Left lung (tissue), 10 donors: Measurements from ENCODE around the gene SFXN5. TPM values are rescaled to one million over a fixed set of nuclear protein-coding genes. Genes with fewer than 3 reads are reported as not detected.

Experiments used
- ATAC-seq: fragments of 200-7000 bp; cut with Tn5 transposase; one replicate; pipeline ENCODE4 v1.9.1; 2020; ENCODE audit warnings: moderate library complexity
- DNase-seq, 4 donors: peaks; one replicate each; pipeline ENCODE4 v3.0.0-alpha.2; 2013 to 2020
- H3K27ac ChIP-seq, 2 donors: fragments of 200-600 bp; sonication (generic) in 1 of 2; one replicate each; pipeline versions ENCODE4 v1.5.0 to v1.8.0; 2020 to 2021
- H3K27me3 ChIP-seq, 2 donors: fragments of 200-600 bp; sonication (generic) in 1 of 2; one replicate each; pipeline versions ENCODE4 v1.5.0 to v1.8.0; 2020 to 2021
- H3K36me3 ChIP-seq, 2 donors: fragments of 200-600 bp; sonication (generic) in 1 of 2; one replicate each; pipeline versions ENCODE4 v1.5.0 to v1.8.0; 2020 to 2021
- H3K4me1 ChIP-seq, 2 donors: fragments of 200-600 bp; one replicate each; pipeline ENCODE4 v1.8.0; 2021
- H3K4me3 ChIP-seq, 2 donors: fragments of 200-600 bp; sonication (generic) in 1 of 2; one replicate each; pipeline versions ENCODE4 v1.5.0 to v1.8.0; 2020 to 2021; ENCODE audit warnings: mild to moderate bottlenecking in 1 of 2
- H3K9me3 ChIP-seq, 2 donors: fragments of 200-600 bp; sonication (generic) in 1 of 2; one replicate each; pipeline versions ENCODE4 v1.5.0 to v1.8.0; 2020 to 2021
- CTCF ChIP-seq, 2 donors: fragments of 200-600 bp; sonication (generic) in 1 of 2; IDR thresholded peaks; one replicate each; pipeline versions ENCODE4 v1.5.0 to v1.8.0; 2021; ENCODE audit warnings: antibody characterized with exemption in 2 of 2
- intact Hi-C, 2 donors: fragments of 100-400 bp; cut with DNase I; formaldehyde crosslinking; loops; one replicate each; pipeline versions ENCODE4 v1.11.2 to v1.14.2; 2022
- polyA plus RNA-seq, 6 donors: library from polyadenylated mRNA; unstranded; fragments of 120-200 nt; gene quantifications; one replicate each; pipeline ENCODE4 v1.2.1, GENCODE V29; 2013; ENCODE audit not compliant: insufficient read length in 6 of 6
- total RNA-seq, 2 donors: library from RNA; stranded (reverse); fragmentation: NEBNext Ultra II Directional; extraction: Animal tissue kit (Norgen Biotek cat#: 25700); gene quantifications; one replicate each; pipeline ENCODE4 v1.2.1, GENCODE V29; 2021
- donor health status: DM: no; HTN: yes; CAD: no.
- donor health status: DM: no; HTN: no; CAD: no.

SFXN5 gene
- total and polyA plus RNA-seq, 8 donors, result 14.5 to 21.1 (median 15.8) TPM

- DNase-seq, result peak in 1 of 4 donors; percentile 60
- Histone ChIP-seq H3K4me3 (no peak overlapping the region), H3K36me3 (peaks cover 0 to 18% of the 10 kb centered on the region in 2 donors), H3K27ac (no peak overlapping the region), H3K27me3 (no peaks in the 10 kb centered on the region), H3K4me1 (no peaks in the 10 kb centered on the region), H3K9me3 (no peaks in the 10 kb centered on the region)
- intact Hi-C loops, result no loop called here
- no peak for TF ChIP-seq CTCF (IDR thresholded peaks at IDR 0.05)
- no peak for ATAC-seq
Measured at GRCh38 chr2:72947952-72948830, 123.3 kb downstream of the SFXN5 start.

DNA sequence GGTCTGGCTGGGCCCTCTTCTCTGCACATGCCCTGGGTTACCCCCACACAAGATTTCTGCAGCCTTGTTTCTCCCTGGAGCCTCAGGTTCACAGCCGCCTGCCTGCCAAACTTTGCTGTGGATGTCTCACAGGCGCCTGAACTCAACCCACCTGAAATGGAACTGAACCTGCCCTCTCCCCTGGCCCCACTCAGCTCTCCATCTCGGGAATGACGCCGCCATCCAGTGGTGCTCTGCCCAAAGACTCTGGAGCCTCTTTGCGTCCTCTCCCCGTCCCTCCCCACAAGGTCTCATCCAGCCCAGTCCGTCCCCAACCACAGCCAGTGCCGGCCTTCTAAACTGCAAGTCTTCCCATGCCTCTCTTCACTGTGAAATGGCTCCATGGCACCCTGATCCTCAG is 125.0 kb downstream of the SFXN5 start:
- Histone ChIP-seq H3K27me3 (no peaks in the 10 kb centered on the region), H3K27ac (no peak overlapping the region), H3K4me1 (no peaks in the 10 kb centered on the region), H3K4me3 (no peak overlapping the region), H3K36me3 (peaks cover 0 to 28% of the 10 kb centered on the region in 2 donors), H3K9me3 (no peaks in the 10 kb centered on the region)
- peak in 1 of 4 donors; percentile 47 for DNase-seq
- no peak for TF ChIP-seq CTCF (IDR thresholded peaks at IDR 0.05)
- intact Hi-C loops, result no loop called here
- no peak for ATAC-seq

DNA sequence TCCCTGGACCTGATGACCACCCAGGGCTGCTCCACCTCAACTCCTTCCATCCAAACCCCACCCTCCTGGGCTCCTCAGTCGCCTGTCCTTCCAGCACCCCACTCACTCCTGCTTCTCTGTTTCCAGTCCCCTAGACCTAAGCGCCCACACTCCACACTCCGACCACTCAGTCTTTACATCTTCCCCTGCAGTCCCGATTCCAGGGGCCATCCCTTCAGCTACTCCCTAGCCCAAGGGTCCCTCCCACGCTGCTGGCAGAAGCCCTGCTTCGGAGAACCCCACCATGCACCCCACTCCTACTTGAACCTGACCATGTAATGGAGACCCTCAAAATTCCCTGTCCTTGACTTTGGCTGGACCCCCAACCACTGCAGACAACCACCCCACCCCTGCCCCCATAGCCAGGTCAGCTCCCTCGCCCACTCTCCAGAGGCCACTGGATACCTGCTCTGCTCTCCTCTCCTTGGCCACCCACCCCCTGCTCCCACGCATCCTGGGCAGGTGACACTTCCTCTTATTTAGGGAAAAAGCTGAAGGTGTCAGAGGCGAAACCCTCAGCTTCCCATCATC is 126.0 kb downstream of the SFXN5 start:
- DNase-seq, result peak in 1 of 4 donors; percentile 60
- peaks cover 0 to 28% of the 10 kb centered on the region in 2 donors for H3K36me3 ChIP-seq
- no peak for ATAC-seq
- TF ChIP-seq CTCF (IDR thresholded peaks at IDR 0.05), result no peak
- no peak overlapping the region for H3K27ac ChIP-seq
- intact Hi-C loops, result no loop called here
- H3K4me3 ChIP-seq, result no peak overlapping the region
- no peaks in the 10 kb centered on the region for H3K9me3 ChIP-seq
- H3K4me1 ChIP-seq, result no peaks in the 10 kb centered on the region
- no peaks in the 10 kb centered on the region for H3K27me3 ChIP-seq

GRCh38 chr2:72944804-72945449 is 126.6 kb downstream of the SFXN5 start:
- no peak overlapping the region for H3K27ac ChIP-seq
- no peak for TF ChIP-seq CTCF (IDR thresholded peaks at IDR 0.05)
- no peaks in the 10 kb centered on the region for H3K9me3 ChIP-seq
- DNase-seq, result peak in 1 of 4 donors; percentile 56
- H3K4me3 ChIP-seq, result no peak overlapping the region
- peaks cover 0 to 28% of the 10 kb centered on the region in 2 donors for H3K36me3 ChIP-seq
- no peak for ATAC-seq
- no peaks in the 10 kb centered on the region for H3K27me3 ChIP-seq
- H3K4me1 ChIP-seq, result no peaks in the 10 kb centered on the region
- intact Hi-C loops, result no loop called here
